ENCODE results near the gene CTSC.

DNA sequence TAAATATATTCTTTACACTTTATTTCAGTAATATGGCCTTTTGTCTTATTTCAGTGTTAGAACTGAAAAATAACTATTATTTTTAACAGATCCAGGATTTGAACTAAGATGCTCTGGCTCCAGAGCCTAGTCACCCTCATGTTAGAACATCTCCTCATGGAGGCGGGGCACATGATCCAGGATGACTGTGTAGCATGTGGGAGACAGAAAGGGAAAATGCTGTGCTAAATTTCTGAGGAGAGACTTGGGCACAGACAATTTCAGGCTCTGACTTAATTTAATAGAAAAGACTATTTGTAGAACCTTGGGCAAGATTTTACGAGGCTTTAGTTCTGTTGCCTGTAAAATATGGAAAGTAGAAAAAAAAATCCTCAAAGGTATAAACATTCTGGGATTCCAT is 24.1 kb downstream of the CTSC start:
- TF ChIP-seq POLR2A (IDR thresholded peaks at IDR 0.05): no peak
- TF ChIP-seq, protein P1, sequence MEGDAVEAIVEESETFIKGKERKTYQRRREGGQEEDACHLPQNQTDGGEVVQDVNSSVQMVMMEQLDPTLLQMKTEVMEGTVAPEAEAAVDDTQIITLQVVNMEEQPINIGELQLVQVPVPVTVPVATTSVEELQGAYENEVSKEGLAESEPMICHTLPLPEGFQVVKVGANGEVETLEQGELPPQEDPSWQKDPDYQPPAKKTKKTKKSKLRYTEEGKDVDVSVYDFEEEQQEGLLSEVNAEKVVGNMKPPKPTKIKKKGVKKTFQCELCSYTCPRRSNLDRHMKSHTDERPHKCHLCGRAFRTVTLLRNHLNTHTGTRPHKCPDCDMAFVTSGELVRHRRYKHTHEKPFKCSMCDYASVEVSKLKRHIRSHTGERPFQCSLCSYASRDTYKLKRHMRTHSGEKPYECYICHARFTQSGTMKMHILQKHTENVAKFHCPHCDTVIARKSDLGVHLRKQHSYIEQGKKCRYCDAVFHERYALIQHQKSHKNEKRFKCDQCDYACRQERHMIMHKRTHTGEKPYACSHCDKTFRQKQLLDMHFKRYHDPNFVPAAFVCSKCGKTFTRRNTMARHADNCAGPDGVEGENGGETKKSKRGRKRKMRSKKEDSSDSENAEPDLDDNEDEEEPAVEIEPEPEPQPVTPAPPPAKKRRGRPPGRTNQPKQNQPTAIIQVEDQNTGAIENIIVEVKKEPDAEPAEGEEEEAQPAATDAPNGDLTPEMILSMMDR (IDR thresholded peaks at IDR 0.05): no peak
